PFSK-1 (cell line): ENCODE measurements around the gene DPEP1.

Experiments
- POLR2AphosphoS5 ChIP-seq: IDR thresholded peaks from 2 replicates; pipeline ENCODE4 v1.6.1; 2012; ENCODE audit warnings: low read depth, mild to moderate bottlenecking, control low read depth, low read length, moderate library complexity
- SIN3A ChIP-seq: IDR thresholded peaks from 2 replicates; pipeline ENCODE4 v1.6.1; 2012; ENCODE audit warnings: mild to moderate bottlenecking, low read length, moderate library complexity, borderline replicate concordance; ENCODE audit not compliant: insufficient read depth
- TF ChIP-seq, protein P1 (sequence below), 2 experiments: IDR thresholded peaks; 2 replicates each; pipeline versions ENCODE4 v1.6.1 to v1.8.0; 2011 to 2012; ENCODE audit warnings: low read depth in 2 of 2, low read length in 2 of 2, control low read depth in 1 of 2, inconsistent platforms in 1 of 2, mild to moderate bottlenecking in 1 of 2, moderate library complexity in 1 of 2; ENCODE audit not compliant: insufficient read depth in 1 of 2

DNA sequence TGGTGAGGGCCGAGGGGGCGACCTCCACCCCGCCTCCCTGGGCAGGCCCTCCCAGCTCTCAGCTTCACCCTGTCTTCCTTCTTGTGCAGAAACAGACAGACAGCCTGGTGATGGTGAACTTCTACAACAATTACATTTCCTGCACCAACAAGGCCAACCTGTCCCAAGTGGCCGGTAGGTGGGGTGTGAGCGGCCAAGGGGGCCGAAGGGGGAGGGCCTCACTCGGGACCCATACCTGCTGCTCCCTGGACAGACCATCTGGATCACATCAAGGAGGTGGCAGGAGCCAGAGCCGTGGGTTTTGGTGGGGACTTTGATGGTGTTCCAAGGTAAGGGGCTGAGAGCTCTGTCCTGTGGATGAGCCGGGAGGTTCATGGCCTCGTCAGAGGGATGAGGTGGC, 23.9 kb downstream of the DPEP1 start:
- TF ChIP-seq, protein P1, sequence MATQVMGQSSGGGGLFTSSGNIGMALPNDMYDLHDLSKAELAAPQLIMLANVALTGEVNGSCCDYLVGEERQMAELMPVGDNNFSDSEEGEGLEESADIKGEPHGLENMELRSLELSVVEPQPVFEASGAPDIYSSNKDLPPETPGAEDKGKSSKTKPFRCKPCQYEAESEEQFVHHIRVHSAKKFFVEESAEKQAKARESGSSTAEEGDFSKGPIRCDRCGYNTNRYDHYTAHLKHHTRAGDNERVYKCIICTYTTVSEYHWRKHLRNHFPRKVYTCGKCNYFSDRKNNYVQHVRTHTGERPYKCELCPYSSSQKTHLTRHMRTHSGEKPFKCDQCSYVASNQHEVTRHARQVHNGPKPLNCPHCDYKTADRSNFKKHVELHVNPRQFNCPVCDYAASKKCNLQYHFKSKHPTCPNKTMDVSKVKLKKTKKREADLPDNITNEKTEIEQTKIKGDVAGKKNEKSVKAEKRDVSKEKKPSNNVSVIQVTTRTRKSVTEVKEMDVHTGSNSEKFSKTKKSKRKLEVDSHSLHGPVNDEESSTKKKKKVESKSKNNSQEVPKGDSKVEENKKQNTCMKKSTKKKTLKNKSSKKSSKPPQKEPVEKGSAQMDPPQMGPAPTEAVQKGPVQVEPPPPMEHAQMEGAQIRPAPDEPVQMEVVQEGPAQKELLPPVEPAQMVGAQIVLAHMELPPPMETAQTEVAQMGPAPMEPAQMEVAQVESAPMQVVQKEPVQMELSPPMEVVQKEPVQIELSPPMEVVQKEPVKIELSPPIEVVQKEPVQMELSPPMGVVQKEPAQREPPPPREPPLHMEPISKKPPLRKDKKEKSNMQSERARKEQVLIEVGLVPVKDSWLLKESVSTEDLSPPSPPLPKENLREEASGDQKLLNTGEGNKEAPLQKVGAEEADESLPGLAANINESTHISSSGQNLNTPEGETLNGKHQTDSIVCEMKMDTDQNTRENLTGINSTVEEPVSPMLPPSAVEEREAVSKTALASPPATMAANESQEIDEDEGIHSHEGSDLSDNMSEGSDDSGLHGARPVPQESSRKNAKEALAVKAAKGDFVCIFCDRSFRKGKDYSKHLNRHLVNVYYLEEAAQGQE (IDR thresholded peaks at IDR 0.05; ENCODE audit: insufficient read depth in 1 of 2, low read depth in 2 of 2, low read length in 2 of 2) = no peak
- TF ChIP-seq SIN3A (no peak), POLR2AphosphoS5 (no peak)
